MCF 10A (cell line): ENCODE results near the gene CCDC30. TPM values are rescaled to one million over a fixed set of nuclear protein-coding genes. Genes with fewer than 3 reads are reported as not detected.

Experiments used
- BruUV-seq: library from RNA; stranded (reverse); fragments of 400-500 nt; replicated peaks from 2 replicates; lab custom pipeline; 2021; lab: Mats Ljungman, UMichigan
- CTCF ChIA-PET: fragments of 300-600 bp; sonication (Branson Sonifier 250); formaldehyde crosslinking; extraction: SDS; loops from one replicate; lab custom pipeline; 2021; ENCODE audit warnings: antibody characterized with exemption, inconsistent platforms; lab: Yijun Ruan, JAX
- POLR2A ChIA-PET: fragments of 300-600, 350-650 bp; sonication (Branson Sonifier 250); formaldehyde crosslinking; extraction: SDS; loops from one replicate; lab custom pipeline; 2020; ENCODE audit warnings: antibody characterized with exemption, inconsistent platforms; lab: Yijun Ruan, JAX
- DNase-seq: peaks from one replicate; pipeline ENCODE4 v3.0.0-alpha.2; 2018; ENCODE audit not compliant: unreplicated experiment
- H3K27ac Mint-ChIP-seq: one replicate; pipeline ENCODE4 v1.8.0; 2022; ENCODE audit warnings: mild to moderate bottlenecking, low read depth, mixed read lengths; ENCODE audit not compliant: unreplicated experiment
- H3K27me3 Mint-ChIP-seq: one replicate; pipeline ENCODE4 v1.8.0; 2022; ENCODE audit warnings: mixed read lengths; ENCODE audit not compliant: insufficient read depth, unreplicated experiment
- H3K36me3 Mint-ChIP-seq: one replicate; pipeline ENCODE4 v1.8.0; 2022; ENCODE audit warnings: mild to moderate bottlenecking, moderate library complexity, mixed read lengths; ENCODE audit not compliant: insufficient read depth, unreplicated experiment
- H3K4me1 Mint-ChIP-seq: one replicate; pipeline ENCODE4 v1.8.0; 2022; ENCODE audit warnings: mixed read lengths; ENCODE audit not compliant: insufficient read depth, unreplicated experiment
- H3K4me3 Mint-ChIP-seq: one replicate; pipeline ENCODE4 v1.8.0; 2022; ENCODE audit warnings: mild to moderate bottlenecking, moderate library complexity, mixed read lengths; ENCODE audit not compliant: unreplicated experiment
- H3K9me3 Mint-ChIP-seq: one replicate; pipeline ENCODE4 v1.8.0; 2022; ENCODE audit warnings: mixed read lengths; ENCODE audit not compliant: unreplicated experiment
- CTCF ChIP-seq: fragments of 200-600 bp; IDR thresholded peaks from one replicate; pipeline ENCODE4 v1.8.0; 2022; ENCODE audit warnings: antibody characterized with exemption, mild to moderate bottlenecking; ENCODE audit not compliant: unreplicated experiment
- intact Hi-C: fragments of 100-400 bp; cut with micrococcal nuclease; formaldehyde crosslinking; loops from 2 replicates; pipeline ENCODE4 v1.14.1; 2022
- total RNA-seq: library from RNA; stranded (reverse); gene quantifications from 2 replicates; pipeline ENCODE4 v1.2.3, GENCODE V29; 2022

CCDC30 gene
- total RNA-seq, 1 experiment from 2014 or later: 2.2 TPM

- H3K27me3 Mint-ChIP-seq: peaks cover 8% of the 10 kb centered on the region
- ChIA-PET POLR2A (interaction anchor here (1.6 kb wide), 1 partner anchor 29 kb away, joined by 5 read pairs; no protein-coding TSS in a partner anchor), CTCF (no interaction called here)
- H3K36me3 Mint-ChIP-seq: no peaks in the 10 kb centered on the region
- H3K27ac Mint-ChIP-seq: no peak overlapping the region
- no peak for TF ChIP-seq CTCF
- intact Hi-C loops: no loop called here
- peaks cover 16% of the 10 kb centered on the region for H3K4me1 Mint-ChIP-seq
- no peak overlapping the region for H3K4me3 Mint-ChIP-seq
- DNase-seq: no peak
- H3K9me3 Mint-ChIP-seq: no peaks in the 10 kb centered on the region
- no TSS peak for BruUV-seq
These were observed 40.3 kb upstream of the CCDC30 start for GRCh38 chr1:42422737-42423136.

GRCh38 chr1:42423681-42424080 is 39.4 kb upstream of the CCDC30 start:
- no peak for TF ChIP-seq CTCF
- peaks cover 8% of the 10 kb centered on the region for H3K27me3 Mint-ChIP-seq
- DNase-seq: no peak
- H3K27ac Mint-ChIP-seq: no peak overlapping the region
- BruUV-seq: no TSS peak
- no peaks in the 10 kb centered on the region for H3K9me3 Mint-ChIP-seq
- H3K4me3 Mint-ChIP-seq: no peak overlapping the region
- H3K4me1 Mint-ChIP-seq: peaks cover 16% of the 10 kb centered on the region
- ChIA-PET POLR2A (interaction anchor here (1.6 kb wide), 1 partner anchor 28 kb away, joined by 5 read pairs; no protein-coding TSS in a partner anchor), CTCF (no interaction called here)
- no peaks in the 10 kb centered on the region for H3K36me3 Mint-ChIP-seq
- intact Hi-C loops: no loop called here

- peaks cover 16% of the 10 kb centered on the region for H3K4me1 Mint-ChIP-seq
- no peak for TF ChIP-seq CTCF
- BruUV-seq: no TSS peak
- intact Hi-C loops: no loop called here
- H3K36me3 Mint-ChIP-seq: no peaks in the 10 kb centered on the region
- H3K27ac Mint-ChIP-seq: no peak overlapping the region
- H3K4me3 Mint-ChIP-seq: no peak overlapping the region
- DNase-seq: no peak
- no peaks in the 10 kb centered on the region for H3K9me3 Mint-ChIP-seq
- POLR2A ChIA-PET: interaction anchor here (0.8 kb wide), 1 partner anchor 87 kb away, joined by 3 read pairs; no protein-coding TSS in a partner anchor
- CTCF ChIA-PET: no interaction called here
- peaks cover 8% of the 10 kb centered on the region for H3K27me3 Mint-ChIP-seq
These were observed 38.9 kb upstream of the CCDC30 start for GRCh38 chr1:42424201-42424600.

- no peaks in the 10 kb centered on the region for H3K36me3 Mint-ChIP-seq
- intact Hi-C loops: no loop called here
- no TSS peak for BruUV-seq
- peak; percentile 9 for DNase-seq
- ChIA-PET POLR2A (interaction anchor here (1.0 kb wide), 1 partner anchor 36 kb away, joined by 3 read pairs; the partner anchor contains the start of gene CCDC30), CTCF (interaction anchor here (0.6 kb wide), 1 partner anchor 254 kb away, joined by 3 read pairs; no protein-coding TSS in a partner anchor)
- H3K4me1 Mint-ChIP-seq: peaks cover 12% of the 10 kb centered on the region
- no peaks in the 10 kb centered on the region for H3K9me3 Mint-ChIP-seq
- TF ChIP-seq CTCF: no peak
- H3K4me3 Mint-ChIP-seq: no peak overlapping the region
- no peaks in the 10 kb centered on the region for H3K27me3 Mint-ChIP-seq
- H3K27ac Mint-ChIP-seq: peak overlapping the region; percentile 62
These were observed 35.8 kb upstream of the CCDC30 start for GRCh38 chr1:42427240-42427639.
